HG02763 (cell line): ENCODE results near the gene CDC42BPA.

Experiments
- ATAC-seq: cut with Tn5 transposase; IDR thresholded peaks from one replicate; pipeline ENCODE4 v1.9.1; 2021; ENCODE audit warnings: mild to moderate bottlenecking, moderate library complexity; ENCODE audit not compliant: unreplicated experiment

Gene CDC42BPA

GRCh38 chr1:226983992-226984364 lies 334.3 kb downstream of the CDC42BPA start:
- no peak for ATAC-seq

DNA sequence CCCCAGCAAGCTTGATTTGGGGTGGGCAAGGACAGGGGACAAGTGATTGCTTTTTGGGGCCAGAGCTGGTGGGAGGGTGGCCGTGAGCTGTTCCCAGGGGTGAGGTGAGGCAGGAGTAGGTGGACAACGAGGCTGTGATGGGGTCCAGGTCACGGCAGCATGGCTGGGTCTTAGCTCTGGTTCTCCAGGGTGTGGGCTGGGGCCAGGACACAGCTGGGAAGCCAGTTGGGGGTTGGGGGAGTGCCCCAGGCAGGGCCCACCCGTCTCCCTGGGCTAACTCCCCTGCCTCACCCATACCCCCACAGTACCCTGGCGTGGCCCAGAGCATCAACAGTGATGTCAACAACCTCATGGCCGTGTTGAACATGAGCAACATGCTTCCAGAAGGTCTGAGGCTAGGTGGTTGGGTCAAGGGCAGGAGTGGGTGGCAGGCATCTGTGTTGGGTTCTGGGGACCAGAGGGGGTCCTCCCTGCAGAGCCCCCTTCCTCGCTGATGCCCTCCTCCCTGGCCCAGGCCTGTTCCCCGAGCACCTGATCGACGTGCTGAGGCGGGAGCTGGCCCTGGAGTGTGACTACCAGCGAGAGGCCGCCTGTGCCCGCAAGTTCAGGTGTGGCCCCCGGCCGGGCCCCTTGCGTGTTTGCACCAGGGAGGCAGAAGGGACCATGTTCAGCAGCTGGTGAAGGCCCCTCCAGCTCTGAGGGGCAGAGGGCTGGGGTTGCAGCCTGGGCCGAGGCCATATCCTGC lies 334.9 kb downstream of the CDC42BPA start:
- ATAC-seq = no peak

DNA sequence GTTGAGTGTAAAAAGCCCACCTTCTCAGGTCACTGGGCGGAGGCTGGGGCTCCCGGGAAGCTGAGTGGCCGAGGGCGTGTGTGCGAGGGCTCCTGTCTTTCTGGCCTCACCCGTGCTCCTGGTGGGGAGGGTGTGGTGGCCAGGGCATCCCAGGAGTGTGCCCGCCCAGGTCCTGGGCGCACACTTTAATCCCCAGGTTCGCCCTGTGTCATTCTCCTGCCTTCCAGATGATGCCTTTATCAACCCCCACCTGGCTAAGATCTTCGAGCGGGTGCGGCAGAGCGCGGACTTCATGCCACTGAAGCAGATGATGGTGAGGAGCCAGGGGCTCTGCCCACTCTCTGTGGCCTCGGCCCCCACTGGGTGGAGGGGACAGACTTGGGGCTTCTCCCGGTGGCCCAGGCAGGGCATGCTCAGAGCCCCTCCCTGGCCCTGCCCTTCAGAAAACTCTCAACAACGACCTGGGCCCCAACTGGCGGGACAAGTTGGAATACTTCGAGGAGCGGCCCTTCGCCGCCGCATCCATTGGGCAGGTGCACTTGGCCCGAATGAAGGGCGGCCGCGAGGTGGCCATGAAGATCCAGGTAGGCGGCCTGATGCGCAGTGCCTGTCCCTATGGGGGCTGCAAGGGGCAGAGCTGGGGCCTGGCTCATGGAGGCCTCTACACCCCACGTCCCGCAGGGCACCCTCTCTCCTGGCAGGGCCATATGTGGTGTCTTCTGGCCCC lies 335.7 kb downstream of the CDC42BPA start:
- ATAC-seq = no peak

GRCh38 chr1:226981838-226982237 lies 336.5 kb downstream of the CDC42BPA start:
- ATAC-seq = no peak

DNA sequence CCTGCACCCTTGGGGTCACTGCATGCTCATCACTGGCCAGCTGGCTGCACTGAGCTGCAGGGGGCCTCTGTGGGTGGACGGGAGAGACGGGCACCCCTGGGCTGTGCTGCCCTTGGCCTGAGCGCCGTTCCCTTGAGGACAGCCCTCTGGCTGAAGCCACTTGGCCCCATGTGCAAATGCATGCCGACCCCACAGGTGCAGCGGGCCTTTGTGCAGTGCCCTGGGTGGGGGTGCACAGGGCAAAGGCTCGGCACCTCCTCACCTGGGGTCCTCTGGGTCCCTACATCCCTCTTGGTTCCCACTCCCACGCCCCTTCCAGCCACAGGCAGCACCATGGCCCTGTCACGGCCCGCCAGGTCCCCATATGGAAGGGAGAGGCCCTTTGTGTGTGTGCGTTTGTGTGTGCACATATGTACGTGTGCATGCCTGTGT lies 336.9 kb downstream of the CDC42BPA start:
- ATAC-seq = no peak

- ATAC-seq = no peak
Measured at GRCh38 chr1:226980565-226981385, 337.5 kb downstream of the CDC42BPA start.

- no peak for ATAC-seq
Measured at GRCh38 chr1:226980122-226980560, 338.2 kb downstream of the CDC42BPA start.

- ATAC-seq = no peak
Measured at GRCh38 chr1:226979517-226980121, 338.7 kb downstream of the CDC42BPA start.

GRCh38 chr1:226979115-226979516 lies 339.2 kb downstream of the CDC42BPA start:
- no peak for ATAC-seq

- ATAC-seq = no peak
Measured at GRCh38 chr1:226978432-226979114, 339.7 kb downstream of the CDC42BPA start.

GRCh38 chr1:226977643-226978431 lies 340.5 kb downstream of the CDC42BPA start:
- no peak for ATAC-seq

GRCh38 chr1:226976978-226977642 lies 341.2 kb downstream of the CDC42BPA start:
- no peak for ATAC-seq

DNA sequence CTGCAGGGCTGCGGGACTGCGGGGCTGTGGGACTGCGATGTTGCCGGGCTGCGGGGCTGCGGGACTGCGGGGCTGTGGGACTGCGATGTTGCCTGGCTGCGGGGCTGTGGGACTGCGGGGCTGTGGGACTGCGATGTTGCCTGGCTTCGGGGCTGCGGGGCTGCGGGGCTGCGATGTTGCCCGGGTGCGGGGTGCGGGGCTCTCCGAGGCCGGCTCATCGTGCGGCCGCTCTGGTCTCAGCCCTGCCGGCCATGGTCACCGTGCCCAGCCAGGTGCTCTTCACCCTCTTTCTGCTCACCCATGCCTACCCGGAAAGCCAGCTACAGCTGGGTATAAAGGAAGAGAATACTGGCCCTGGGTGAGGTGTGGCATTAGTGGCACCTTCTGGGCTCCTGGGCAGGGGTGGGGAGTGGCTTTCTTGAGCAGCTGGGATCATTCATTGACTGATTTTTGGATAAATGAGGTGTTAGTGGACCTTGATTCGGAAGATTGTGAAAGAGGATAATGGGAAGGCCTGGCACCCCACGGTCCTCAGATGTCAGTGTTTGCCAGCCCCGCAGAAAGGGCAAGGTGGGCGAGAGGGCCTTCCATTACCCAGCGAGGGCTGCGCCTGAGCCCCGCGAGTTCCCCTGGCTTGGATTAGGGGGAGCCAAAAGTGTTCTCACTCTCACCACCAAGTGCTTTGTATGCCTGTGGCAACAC lies 341.9 kb downstream of the CDC42BPA start:
- no peak for ATAC-seq

DNA sequence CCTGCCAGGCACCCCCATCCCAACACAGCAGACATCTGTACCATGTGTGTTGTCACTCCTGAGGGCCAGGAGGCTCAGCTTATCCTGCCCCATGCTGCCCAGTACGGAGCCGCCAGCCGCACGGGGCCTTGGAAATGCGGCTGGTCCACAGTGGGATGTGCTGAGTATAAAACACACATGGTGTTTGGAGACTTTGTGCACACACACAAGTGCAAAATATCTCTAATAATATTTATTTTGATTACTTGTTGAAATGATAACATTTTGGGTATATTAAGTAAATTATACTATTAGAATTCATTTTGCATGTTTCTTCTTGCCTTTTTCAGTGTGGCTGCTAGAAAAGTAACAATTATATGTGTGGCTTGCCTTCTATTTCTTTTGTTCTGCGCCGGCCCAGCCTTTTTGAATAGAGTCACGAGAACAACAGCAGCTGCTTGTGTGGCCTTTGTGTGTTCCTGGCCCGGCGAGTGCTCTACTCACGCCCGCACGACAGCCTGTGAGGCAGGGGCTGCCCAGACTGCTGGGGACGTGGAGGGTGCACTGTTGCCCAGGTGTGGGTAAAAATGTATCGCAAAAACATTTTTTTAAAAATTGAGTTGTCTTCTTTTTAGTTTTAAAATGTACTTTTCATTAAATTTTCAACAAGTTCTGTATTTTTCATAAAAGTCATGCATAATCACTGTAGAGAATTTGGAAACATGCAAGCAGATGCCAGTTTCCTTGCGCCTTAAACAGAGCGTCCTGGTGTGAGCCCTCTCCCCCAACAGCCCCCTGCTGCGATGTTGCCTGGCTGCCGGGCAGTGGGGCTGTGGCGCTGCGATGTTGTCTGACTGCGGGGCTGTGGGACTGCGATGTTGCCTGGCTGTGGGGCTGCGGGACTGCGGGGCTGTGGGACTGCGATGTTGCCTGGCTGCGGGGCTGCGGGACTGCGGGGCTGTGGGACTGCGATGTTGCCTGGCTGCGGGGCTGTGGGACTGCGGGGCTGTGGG lies 342.7 kb downstream of the CDC42BPA start:
- ATAC-seq = no peak

GRCh38 chr1:226974544-226975258 lies 343.6 kb downstream of the CDC42BPA start:
- no peak for ATAC-seq

DNA sequence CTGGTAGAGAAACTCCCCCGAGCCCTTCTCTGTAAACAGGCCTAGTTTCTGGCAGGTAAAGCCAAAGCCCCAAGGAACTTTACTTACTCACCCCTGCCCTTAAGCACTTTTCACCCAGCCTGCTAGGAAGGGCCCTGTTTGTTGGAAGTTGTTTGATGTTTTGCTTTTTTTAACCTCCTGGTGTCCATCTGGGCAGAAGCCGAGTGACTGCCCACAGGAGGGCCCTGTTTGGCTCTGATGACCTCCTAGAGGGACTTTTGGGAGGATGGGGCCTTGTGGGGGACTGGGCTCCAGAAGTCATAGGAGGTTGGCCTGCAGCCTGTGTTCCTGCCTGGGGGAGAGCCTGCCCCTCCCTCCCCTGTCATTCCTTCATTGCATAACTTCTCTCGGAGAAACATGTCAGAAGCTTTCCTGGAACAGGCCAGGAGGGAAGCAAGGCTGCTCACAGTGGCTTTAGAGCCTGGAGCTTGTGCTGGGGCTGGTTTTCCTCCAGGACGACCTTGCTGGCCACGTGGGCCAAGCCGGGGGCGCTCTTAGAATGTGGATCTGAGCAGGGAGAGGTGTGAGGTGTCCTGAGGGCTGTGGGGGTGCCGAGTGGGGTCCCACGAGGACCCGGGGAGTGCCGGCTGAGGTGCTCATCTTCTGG lies 344.3 kb downstream of the CDC42BPA start:
- ATAC-seq = no peak
